ENCODE measurements around the gene STX12. TPM values are rescaled to one million over a fixed set of nuclear protein-coding genes. Genes with fewer than 3 reads are reported as not detected.
"Not testable (repeated sequence)": the region's sequence is repeated elsewhere in the genome, so short reads cannot be mapped to it uniquely, and the experiment has no call there.

STX12 gene
- total RNA-seq, 1 donor from 2014 or later, result 24.1 TPM

DNA sequence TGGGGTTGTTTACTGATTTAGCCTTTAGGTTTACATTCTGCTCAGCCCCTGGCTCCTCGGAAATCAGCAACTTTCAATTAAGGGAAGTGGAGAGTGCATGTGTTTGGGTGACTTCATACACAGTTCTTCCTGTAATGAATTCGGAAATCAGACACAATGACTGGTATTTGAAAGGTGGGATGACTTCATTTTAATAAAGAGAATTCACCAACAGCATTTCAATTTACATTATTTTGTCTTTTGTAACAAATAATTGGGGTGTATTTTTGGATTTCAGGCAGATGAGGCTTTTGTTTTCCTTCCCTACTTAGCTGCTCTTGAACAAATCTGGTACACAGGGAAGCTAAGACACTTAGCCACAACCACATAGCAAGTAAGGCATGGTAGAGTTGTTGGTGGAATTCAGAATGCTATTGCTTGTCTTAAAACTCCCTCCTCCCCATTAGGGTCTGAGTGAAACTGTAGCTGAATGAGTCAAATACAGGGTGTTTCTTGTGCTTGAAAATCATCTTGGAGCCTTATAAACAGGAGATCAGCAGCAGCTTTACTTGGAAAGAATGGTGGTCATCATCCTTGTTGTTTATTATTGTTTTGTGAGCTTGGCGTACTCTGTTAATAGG is 917 bp downstream of the STX12 start:
- Mint-ChIP-seq H3K27me3 (ENCODE audit: insufficient read depth, low read depth) (no peaks in the 10 kb centered on the region), H3K9me3 (no peaks in the 10 kb centered on the region), H3K4me3 (peak overlapping the region; percentile 94), H3K27ac (peak overlapping the region; percentile 89), H3K36me3 (no peaks in the 10 kb centered on the region), H3K4me1 (peaks cover 18% of the 10 kb centered on the region)
- Histone ChIP-seq H3K9ac (peak overlapping the region; percentile 59), H3K36me3 (no peaks in the 10 kb centered on the region), H3K4me2 (peak overlapping the region; percentile 86), H3K27ac (no peak overlapping the region), H3K79me2 (ENCODE audit: low read depth) (peaks cover 27% of the 10 kb centered on the region), H4K20me1 (ENCODE audit: low read depth) (peaks cover 5% of the 10 kb centered on the region), H3K27me3 (no peaks in the 10 kb centered on the region), H2AFZ (replicated peaks) (peak overlapping the region; percentile 70), H3K9me3 (ENCODE audit: low read depth) (no peaks in the 10 kb centered on the region), H3K4me3 (peak overlapping the region; percentile 64), H3K4me1 (peaks cover 6% of the 10 kb centered on the region), H3F3A (ENCODE audit: low read depth) (no peaks in the 10 kb centered on the region)
- TF ChIP-seq, protein P1, sequence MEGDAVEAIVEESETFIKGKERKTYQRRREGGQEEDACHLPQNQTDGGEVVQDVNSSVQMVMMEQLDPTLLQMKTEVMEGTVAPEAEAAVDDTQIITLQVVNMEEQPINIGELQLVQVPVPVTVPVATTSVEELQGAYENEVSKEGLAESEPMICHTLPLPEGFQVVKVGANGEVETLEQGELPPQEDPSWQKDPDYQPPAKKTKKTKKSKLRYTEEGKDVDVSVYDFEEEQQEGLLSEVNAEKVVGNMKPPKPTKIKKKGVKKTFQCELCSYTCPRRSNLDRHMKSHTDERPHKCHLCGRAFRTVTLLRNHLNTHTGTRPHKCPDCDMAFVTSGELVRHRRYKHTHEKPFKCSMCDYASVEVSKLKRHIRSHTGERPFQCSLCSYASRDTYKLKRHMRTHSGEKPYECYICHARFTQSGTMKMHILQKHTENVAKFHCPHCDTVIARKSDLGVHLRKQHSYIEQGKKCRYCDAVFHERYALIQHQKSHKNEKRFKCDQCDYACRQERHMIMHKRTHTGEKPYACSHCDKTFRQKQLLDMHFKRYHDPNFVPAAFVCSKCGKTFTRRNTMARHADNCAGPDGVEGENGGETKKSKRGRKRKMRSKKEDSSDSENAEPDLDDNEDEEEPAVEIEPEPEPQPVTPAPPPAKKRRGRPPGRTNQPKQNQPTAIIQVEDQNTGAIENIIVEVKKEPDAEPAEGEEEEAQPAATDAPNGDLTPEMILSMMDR (IDR thresholded peaks at IDR 0.05), result no peak
- TF ChIP-seq EZH2 (IDR thresholded peaks at IDR 0.05) (no peak), EZH2phosphoT487 (IDR thresholded peaks at IDR 0.05) (no peak)
- DNase-seq (ENCODE audit: low spot score), result no peak

DNA sequence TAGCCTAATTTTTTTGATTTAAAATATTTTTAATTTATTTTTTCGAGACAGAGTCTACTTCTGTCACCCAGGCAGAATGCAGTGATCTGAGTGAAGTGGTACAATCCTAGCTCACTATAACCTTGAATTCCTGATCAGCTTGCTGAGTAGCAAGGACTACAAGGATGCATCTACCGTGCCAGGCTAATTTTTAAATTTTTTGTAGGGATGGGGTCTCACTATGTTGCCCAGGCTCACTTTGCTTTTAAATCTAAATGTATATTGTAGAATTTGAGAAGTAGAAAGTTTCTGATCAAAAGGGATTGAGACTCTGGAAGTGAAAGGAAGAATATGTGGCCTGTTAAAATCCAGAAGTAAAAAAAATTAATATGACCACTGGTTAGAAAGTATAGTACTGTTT is 1.6 kb downstream of the STX12 start:
- no peaks in the 10 kb centered on the region for H3K9me3 ChIP-seq (ENCODE audit: low read depth)
- H3K27me3 Mint-ChIP-seq (ENCODE audit: insufficient read depth, low read depth), result no peaks in the 10 kb centered on the region
- H3K27ac ChIP-seq, result no peak overlapping the region
- H3K4me3 ChIP-seq, result no peak overlapping the region
- H3K79me2 ChIP-seq (ENCODE audit: low read depth), result peaks cover 27% of the 10 kb centered on the region
- no peaks in the 10 kb centered on the region for H3K9me3 Mint-ChIP-seq
- no peak overlapping the region for H3K9ac ChIP-seq
- H3K4me1 Mint-ChIP-seq, result peaks cover 18% of the 10 kb centered on the region
- H3K36me3 Mint-ChIP-seq, result no peaks in the 10 kb centered on the region
- TF ChIP-seq EZH2 (IDR thresholded peaks at IDR 0.05) (no peak), EZH2phosphoT487 (IDR thresholded peaks at IDR 0.05) (no peak)
- TF ChIP-seq, protein P1 (IDR thresholded peaks at IDR 0.05), result no peak
- H3F3A ChIP-seq (ENCODE audit: low read depth), result no peaks in the 10 kb centered on the region
- H3K4me2 ChIP-seq, result no peak overlapping the region
- H3K4me1 ChIP-seq, result peaks cover 6% of the 10 kb centered on the region
- no peak overlapping the region for H3K4me3 Mint-ChIP-seq
- no peaks in the 10 kb centered on the region for H3K36me3 ChIP-seq
- no peak for DNase-seq (ENCODE audit: low spot score)
- no peak overlapping the region for H3K27ac Mint-ChIP-seq
- no peak overlapping the region for H2AFZ ChIP-seq (replicated peaks)
- H4K20me1 ChIP-seq (ENCODE audit: low read depth), result peaks cover 5% of the 10 kb centered on the region
- no peaks in the 10 kb centered on the region for H3K27me3 ChIP-seq

GRCh38 chr1:27775336-27775735 is 2.3 kb downstream of the STX12 start:
- Histone ChIP-seq H3K9ac (peak overlapping the region; percentile 8), H3K79me2 (ENCODE audit: low read depth) (peaks cover 27% of the 10 kb centered on the region)
- H3K27ac Mint-ChIP-seq; H3K9me3 Mint-ChIP-seq; H3K27ac ChIP-seq; H3K36me3 ChIP-seq; DNase-seq (ENCODE audit: low spot score); H4K20me1 ChIP-seq (ENCODE audit: low read depth); H3K4me3 ChIP-seq; H3F3A ChIP-seq (ENCODE audit: low read depth); H3K4me1 ChIP-seq; H3K36me3 Mint-ChIP-seq; H3K4me2 ChIP-seq; H2AFZ ChIP-seq (replicated peaks); H3K27me3 ChIP-seq; H3K27me3 Mint-ChIP-seq (ENCODE audit: insufficient read depth, low read depth); H3K9me3 ChIP-seq (ENCODE audit: low read depth); H3K4me3 Mint-ChIP-seq: not testable (repeated sequence)
- H3K4me1 Mint-ChIP-seq, result peaks cover 14% of the 10 kb centered on the region

DNA sequence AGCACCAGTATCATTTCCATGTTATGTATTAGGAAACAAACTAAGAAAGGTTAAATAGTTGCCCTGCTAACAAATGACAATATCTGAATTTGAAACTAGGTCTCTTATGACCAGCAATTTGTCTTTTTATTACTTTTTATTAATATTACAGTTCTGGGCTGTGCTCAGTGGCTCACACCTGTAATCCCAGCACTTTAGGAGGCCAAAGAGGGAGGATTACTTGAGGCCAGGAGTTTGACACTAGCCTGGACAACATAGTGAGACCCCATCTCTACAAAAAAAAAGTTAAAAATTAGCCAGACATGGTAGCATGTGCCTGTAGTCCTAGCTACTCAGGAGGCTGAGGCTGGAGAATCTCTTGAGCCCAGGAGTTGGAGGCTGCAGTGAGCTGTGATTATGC is 3.3 kb downstream of the STX12 start:
- H3K27me3 Mint-ChIP-seq (ENCODE audit: insufficient read depth, low read depth); H3K4me2 ChIP-seq; H3K27ac ChIP-seq; H3K4me1 ChIP-seq; H3K36me3 ChIP-seq; DNase-seq (ENCODE audit: low spot score); H3K27ac Mint-ChIP-seq; H4K20me1 ChIP-seq (ENCODE audit: low read depth); H3K4me3 ChIP-seq; H3K4me3 Mint-ChIP-seq; H3F3A ChIP-seq (ENCODE audit: low read depth); H2AFZ ChIP-seq (replicated peaks); H3K9me3 ChIP-seq (ENCODE audit: low read depth); H3K36me3 Mint-ChIP-seq; H3K9me3 Mint-ChIP-seq; H3K9ac ChIP-seq; H3K27me3 ChIP-seq: not testable (repeated sequence)
- H3K79me2 ChIP-seq (ENCODE audit: low read depth), result peaks cover 27% of the 10 kb centered on the region
- peaks cover 12% of the 10 kb centered on the region for H3K4me1 Mint-ChIP-seq
